ENCODE measurements around the gene ADIPOR1.

GRCh38 chr1:202923533-202923932 is 34.6 kb downstream of the ADIPOR1 start:
- TF ChIP-seq CTCF (IDR thresholded peaks at IDR 0.05 in 8 of 11, conservative IDR thresholded peaks at IDR 0.05 in 3 of 11) (no peak), POLR2AphosphoS5 (IDR thresholded peaks at IDR 0.05) (no peak)

Measured in spleen (tissue), 7 donors.